K562 (cell line): ENCODE measurements around the gene SMARCC1. TPM values are rescaled to one million over a fixed set of nuclear protein-coding genes. Genes with fewer than 3 reads are reported as not detected.

Source experiments
- ATAC-seq: fragments of 200-7000 bp; cut with Tn5 transposase; 3 replicates; pipeline ENCODE4 v1.9.1; 2020; ENCODE audit warnings: moderate library complexity
- BruUV-seq: library from RNA; stranded (reverse); fragments of 400-500 nt; replicated peaks from 2 replicates; lab custom pipeline; 2021; lab: Mats Ljungman, UMichigan
- CTCF ChIA-PET: fragments of 300-600 bp; formaldehyde crosslinking; extraction: SDS; loops from one replicate; lab custom pipeline; 2021; ENCODE audit warnings: low intra/inter-chr PET ratio; lab: Yijun Ruan, JAX
- POLR2A ChIA-PET: fragments of 300-600, 350-650 bp; sonication (Branson Sonifier 250); formaldehyde crosslinking; extraction: SDS; loops from one replicate; lab custom pipeline; 2021; ENCODE audit warnings: antibody characterized with exemption, inconsistent platforms; lab: Yijun Ruan, JAX
- DNase-seq, 4 experiments: peaks; one replicate each; pipeline versions ENCODE4 v3.0.0 to v3.0.0-alpha.2; 2011 to 2018; ENCODE audit warnings: low spot score in 3 of 4, mixed read lengths in 3 of 4; ENCODE audit errors: extremely low read depth in 1 of 4
- FAIRE-seq: peaks from 2 replicates; lab custom pipeline; 2011; peaks lifted over from hg19 to GRCh38; lab: Jason Lieb, UNC
- H2AFZ ChIP-seq: 2 replicates; pipeline ENCODE4 v1.6.0; 2011; ENCODE audit warnings: low read depth, low read length, control low read depth, inconsistent platforms
- H3K27ac ChIP-seq: fragments of 200-600 bp; 3 replicates; pipeline ENCODE4 v1.8.0; 2011; ENCODE audit warnings: low read depth, mild to moderate bottlenecking, control low read depth, inconsistent platforms, low read length, moderate library complexity, mixed read lengths; ENCODE audit errors: extremely low read depth
- H3K27me3 ChIP-seq, 2 experiments: fragments of 300-600 bp in 1 of 2; 2 replicates in 1 of 2; 3 replicates in 1 of 2; pipeline versions ENCODE4 v1.6.0 to v1.8.0; 2011; ENCODE audit warnings: inconsistent platforms in 2 of 2, low read length in 2 of 2, mild to moderate bottlenecking in 1 of 2, mixed read lengths in 1 of 2, moderate library complexity in 1 of 2; ENCODE audit not compliant: control insufficient read depth in 2 of 2, insufficient read depth in 2 of 2
- H3K36me3 ChIP-seq: fragments of 300-600 bp; 3 replicates; pipeline ENCODE4 v1.8.0; 2011; ENCODE audit warnings: mild to moderate bottlenecking, low read length, inconsistent platforms; ENCODE audit not compliant: control insufficient read depth, insufficient read depth
- H3K4me1 ChIP-seq, 2 experiments: fragments of 200-600 bp in 1 of 2; replicated peaks in 1 of 2; 2 replicates in 1 of 2; 3 replicates in 1 of 2; pipeline versions ENCODE4 v1.5.1 to v1.8.0; 2011; ENCODE audit warnings: inconsistent platforms in 2 of 2, low read length in 2 of 2, mild to moderate bottlenecking in 1 of 2, mixed read lengths in 1 of 2, moderate library complexity in 1 of 2; ENCODE audit not compliant: control insufficient read depth in 2 of 2, insufficient read depth in 2 of 2
- H3K4me2 ChIP-seq: 2 replicates; pipeline ENCODE4 v1.6.1; 2011; ENCODE audit warnings: low read length, control low read depth, inconsistent platforms, mixed read lengths; ENCODE audit not compliant: insufficient read depth
- H3K4me3 ChIP-seq: fragments of 200-600 bp; sonication (generic), shearing (Covaris generic); 2 replicates; pipeline ENCODE4 v1.5.1; 2016; ENCODE audit warnings: control low read depth, inconsistent platforms
- H3K79me2 ChIP-seq: fragments of 200-600 bp; 3 replicates; pipeline ENCODE4 v1.8.0; 2011; ENCODE audit warnings: low read length, inconsistent platforms; ENCODE audit not compliant: control insufficient read depth, insufficient read depth
- H3K9ac ChIP-seq, 2 experiments: 2 replicates each; pipeline versions ENCODE4 v1.6.0 to v1.6.1; 2011; ENCODE audit warnings: low read depth in 2 of 2, low read length in 2 of 2, control low read depth in 1 of 2, inconsistent platforms in 1 of 2, mild to moderate bottlenecking in 1 of 2, mixed read lengths in 1 of 2; ENCODE audit not compliant: insufficient read depth in 1 of 2
- H3K9me1 ChIP-seq: one replicate; pipeline ENCODE4 v1.6.0; 2011; ENCODE audit warnings: inconsistent platforms, mild to moderate bottlenecking, low read length, moderate library complexity; ENCODE audit not compliant: control insufficient read depth, insufficient read depth
- H3K9me3 ChIP-seq: replicated peaks from 2 replicates; pipeline ENCODE4 v1.5.1; 2011; ENCODE audit warnings: low read depth, low read length, inconsistent platforms; ENCODE audit not compliant: control insufficient read depth, insufficient read depth
- H4K20me1 ChIP-seq: replicated peaks from 2 replicates; pipeline ENCODE4 v1.6.1; 2011; ENCODE audit warnings: low read length, inconsistent platforms, mixed read lengths; ENCODE audit not compliant: control insufficient read depth, insufficient read depth
- E2F8 ChIP-seq: fragments of 450-650 bp; IDR thresholded peaks from 2 replicates; pipeline ENCODE4 v1.7.1; 2018; ENCODE audit warnings: mild to moderate bottlenecking, low read depth; ENCODE audit not compliant: partially characterized antibody
- EP300 ChIP-seq: IDR thresholded peaks from 2 replicates; pipeline ENCODE4 v1.6.1; 2012; ENCODE audit warnings: low read length, improper control_type of control experiment
- ERF ChIP-seq: fragments of 450-650 bp; formaldehyde crosslinking; IDR thresholded peaks from 2 replicates; pipeline ENCODE4 v1.4.0; 2020; ENCODE audit warnings: mild to moderate bottlenecking, mixed read lengths
- MITF ChIP-seq: IDR thresholded peaks from 2 replicates; pipeline ENCODE4 v1.6.1; 2014; ENCODE audit warnings: antibody characterized with exemption
- NUFIP1 ChIP-seq: fragments of 450-650 bp; IDR thresholded peaks from 2 replicates; pipeline ENCODE4 v1.6.1; 2018; ENCODE audit not compliant: partially characterized antibody
- SIN3B ChIP-seq: fragments of 450-650 bp; IDR thresholded peaks from 2 replicates; pipeline ENCODE4 v1.6.1; 2017; ENCODE audit warnings: low read depth, mild to moderate bottlenecking, moderate library complexity
- SLC30A9 ChIP-seq: fragments of 250-450 bp; sonication (Bioruptor Pico); IDR thresholded peaks from 2 replicates; pipeline ENCODE4 v1.8.0; 2022; ENCODE audit warnings: mild to moderate bottlenecking, moderate library complexity
- TAL1 ChIP-seq: fragments of 450-650 bp; IDR thresholded peaks from 2 replicates; pipeline ENCODE4 v1.6.1; 2016; ENCODE audit warnings: mild to moderate bottlenecking
- ZFX ChIP-seq: sonication (generic); formaldehyde crosslinking; IDR thresholded peaks from 2 replicates; pipeline ENCODE4 v1.8.0; 2022; ENCODE audit warnings: mild to moderate bottlenecking, missing genetic modification reagents, moderate library complexity
- ZMIZ1 ChIP-seq, 2 experiments: fragments of 150-350 bp in 1 of 2; IDR thresholded peaks; 2 replicates each; pipeline ENCODE4 v1.6.1; 2012 to 2016; ENCODE audit warnings: low read depth in 2 of 2, low read length in 2 of 2, mild to moderate bottlenecking in 1 of 2, moderate library complexity in 1 of 2
- ZNF444 ChIP-seq: fragments of 250-450 bp; sonication (Bioruptor Pico); IDR thresholded peaks from 2 replicates; pipeline ENCODE4 v1.4.0; 2020; ENCODE audit warnings: mild to moderate bottlenecking, moderate library complexity
- ZNF57 ChIP-seq: fragments of 450-650 bp; formaldehyde crosslinking; IDR thresholded peaks from 2 replicates; pipeline ENCODE4 v1.4.0; 2020; ENCODE audit warnings: mild to moderate bottlenecking, moderate library complexity
- ZNF77 ChIP-seq: fragments of 250-450 bp; sonication (Bioruptor Pico); IDR thresholded peaks from 2 replicates; pipeline ENCODE4 v1.5.0; 2020
- WGBS: fragments of 100-300 bp; shearing (Covaris generic); methylation state at CpG from one replicate; pipeline ENCODE4 v1.1.6; 2016; ENCODE audit warnings: low coverage, mixed read lengths; ENCODE audit not compliant: insufficient coverage; ENCODE audit errors: missing lambda C conversion rate; 5-methylcytosine and 5-hydroxymethylcytosine counted together
- in situ Hi-C: fragments of 300-500 bp; cut with MboI; formaldehyde crosslinking; loops from 4 replicates; pipeline ENCODE4 v1.15.0; 2018; ENCODE audit warnings: inconsistent platforms, mixed read lengths
- intact Hi-C: fragments of 100-400 bp; cut with micrococcal nuclease; formaldehyde crosslinking; loops from 2 replicates; pipeline ENCODE4 v1.14.2; 2022
- polyA plus RNA-seq, 8 experiments: library from polyadenylated mRNA; depleted of rRNA in 4 of 8; stranded (reverse) in 5 of 8; unstranded in 3 of 8; fragments of >200 nt; fragmentation: Nextera tagmentation in 2 of 8; fragmentation: Illumina TruSeq in 1 of 8; extraction: Ambion mirVana in 2 of 8; extraction: Trizol in 1 of 8; gene quantifications; 2 replicates each; pipeline versions ENCODE4 v1.2.1 to v1.2.3, GENCODE V29; 2011 to 2014; ENCODE audit warnings: inconsistent platforms in 1 of 8, missing spikeins in 1 of 8
- total RNA-seq, 7 experiments: library from RNA; depleted of rRNA in 6 of 7; stranded (reverse); fragments of >200 nt in 6 of 7; fragmentation: Illumina TruSeq in 2 of 7; extraction: Trizol in 2 of 7; gene quantifications; 2 replicates each; pipeline versions ENCODE4 v1.2.1 to v1.2.3, GENCODE V29; 2011 to 2021; ENCODE audit warnings: low replicate concordance in 1 of 7

SMARCC1 gene
- total and polyA plus RNA-seq, 9 of the 15 experiments (the other 6 are each of a cell fraction or from before 2014, with no cell fraction given): 20.7 to 199 (median 66.0) TPM

GRCh38 chr3:47802734-47803479, 21.2 kb upstream of the SMARCC1 start, which contains the start of gene DHX30:
TSS of gene DHX30 (plus strand) at chr3:47803138. CDS start at chr3:47810684, 7,546 bp downstream.
- H3K79me2 ChIP-seq: peaks cover 21% of the 10 kb centered on the region
- no TSS peak for BruUV-seq
- WGBS: under 1% methylated on average over 73 of the region's 90 CpGs
- ATAC-seq: peak; percentile 97
- peak within 1 kb of the TSS; percentile 98 for H3K4me3 ChIP-seq
- 0 out of 3 replicates have a peak, but pooled peaks cover 3% of the 10 kb centered on the region for H3K36me3 ChIP-seq
- DNase-seq: peak; percentile 94 to 98 (median 96)
- peak within 1 kb of the TSS; percentile 86 for H3K27ac ChIP-seq
- peaks cover 9 to 12% of the 10 kb centered on the region in 2 experiments; a peak in 4 of 5 replicates for H3K4me1 ChIP-seq
- peak within 1 kb of the TSS; percentile 88 to 98 for H3K9ac ChIP-seq
- H2AFZ ChIP-seq: peak within 1 kb of the TSS; percentile 100
- no peaks in the 10 kb centered on the region for H4K20me1 ChIP-seq
- FAIRE-seq: peak; percentile 91
- intact Hi-C loops: loop anchor here (2.0 kb wide), 1 partner anchor 22 kb away; no protein-coding TSS in a partner anchor
- in situ Hi-C loops: no loop called here
- ChIA-PET CTCF (interaction anchor here (0.6 kb wide), 1 partner anchor 22 kb away, joined by 3 read pairs; no protein-coding TSS in a partner anchor), POLR2A (interaction anchor here (0.5 to 1.7 kb wide), 4 partner anchors 12 to 381 kb away, joined by 3 to 10 read pairs (median 3); no protein-coding TSS in a partner anchor)
- no peaks in the 10 kb centered on the region for H3K27me3 ChIP-seq
- H3K4me2 ChIP-seq: peak within 1 kb of the TSS; percentile 94
- no peaks in the 10 kb centered on the region for H3K9me3 ChIP-seq
- H3K9me1 ChIP-seq: no peaks in the 10 kb centered on the region
- TF ChIP-seq SLC30A9 (CRISPR knock-in tag): no peak
- TF ChIP-seq MITF: 0 out of 2 replicates have a peak, but pooled peaks have one; percentile 6
- TF ChIP-seq NUFIP1: no peak
- TF ChIP-seq TAL1: no peak
- TF ChIP-seq ZMIZ1 (IDR thresholded peaks at IDR 0.05; ENCODE audit: low read depth in 2 of 2, low read length in 2 of 2): no peak
- TF ChIP-seq E2F8: peak; percentile 9
- TF ChIP-seq ZNF444 (CRISPR knock-in tag): no peak
- TF ChIP-seq ZFX: peak; percentile 98
- peak; percentile 73 for TF ChIP-seq SIN3B
- TF ChIP-seq EP300: no peak
- no peak for TF ChIP-seq ZNF57 (CRISPR knock-in tag)
- TF ChIP-seq ZNF77 (CRISPR knock-in tag): no peak
- TF ChIP-seq ERF (CRISPR knock-in tag): no peak
